HFF-Myc (cell line): ENCODE results near the gene OTUB1.

Experiments
- DNase-seq: peaks from one replicate; pipeline ENCODE4 v3.0.0-alpha.2; 2011; ENCODE audit warnings: low read depth; ENCODE audit errors: extremely low read depth
- H3K4me3 ChIP-seq: replicated peaks from 2 replicates; pipeline ENCODE4 v1.5.1; 2011; ENCODE audit warnings: low read depth, mild to moderate bottlenecking, control low read depth, low read length
- TF ChIP-seq, protein P1 (sequence below): IDR thresholded peaks from 2 replicates; pipeline ENCODE4 v1.5.1; 2012; ENCODE audit warnings: mild to moderate bottlenecking, low read depth, low read length, control low read depth; ENCODE audit errors: missing control alignments

Gene OTUB1, protein sequence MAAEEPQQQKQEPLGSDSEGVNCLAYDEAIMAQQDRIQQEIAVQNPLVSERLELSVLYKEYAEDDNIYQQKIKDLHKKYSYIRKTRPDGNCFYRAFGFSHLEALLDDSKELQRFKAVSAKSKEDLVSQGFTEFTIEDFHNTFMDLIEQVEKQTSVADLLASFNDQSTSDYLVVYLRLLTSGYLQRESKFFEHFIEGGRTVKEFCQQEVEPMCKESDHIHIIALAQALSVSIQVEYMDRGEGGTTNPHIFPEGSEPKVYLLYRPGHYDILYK

DNA sequence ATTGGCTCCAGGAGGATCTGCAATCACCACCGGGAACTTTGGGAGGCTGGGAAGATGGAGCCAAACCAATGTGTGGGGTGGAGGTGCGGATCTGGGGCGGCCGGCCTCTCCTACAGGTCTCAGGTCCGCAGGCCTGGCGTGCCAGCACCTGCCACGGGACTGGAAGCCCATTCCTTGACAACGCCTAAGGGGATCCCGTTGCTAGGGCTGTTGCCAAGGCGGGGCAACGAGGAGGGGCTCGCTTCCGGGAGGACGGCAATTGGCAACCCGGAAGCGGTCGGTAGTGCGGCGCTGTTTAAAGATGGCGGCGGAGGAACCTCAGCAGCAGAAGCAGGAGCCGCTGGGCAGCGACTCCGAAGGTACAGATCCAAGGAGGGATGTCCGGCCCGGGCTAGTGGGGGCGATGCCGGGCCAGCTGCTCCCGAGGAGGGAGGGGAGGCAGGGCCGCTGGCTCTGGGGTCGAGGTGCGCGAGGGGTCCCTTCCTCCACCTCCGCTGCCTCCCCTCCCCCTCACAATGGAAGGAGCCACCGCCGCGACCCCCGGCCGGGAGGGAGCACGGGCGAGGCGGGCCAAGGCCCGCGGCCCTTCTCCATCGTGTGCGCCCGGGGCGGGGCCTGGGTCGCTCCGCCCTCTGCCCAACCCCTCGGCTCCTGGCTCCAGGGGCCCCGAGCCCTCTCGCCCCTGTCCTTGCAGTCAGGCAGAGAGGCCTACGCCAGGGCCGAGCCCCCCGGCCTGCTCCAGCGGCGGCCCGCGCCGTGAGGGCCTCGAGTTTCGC is at the start of gene OTUB1:
Gene OTUB1 (plus strand): TSS at position 283 of the 776 bp plus-strand sequence. CDS start 19 bp downstream, at position 302.
- peak; percentile 66 for DNase-seq
- peak within 1 kb of the TSS; percentile 95 for H3K4me3 ChIP-seq
- TF ChIP-seq, protein P1, sequence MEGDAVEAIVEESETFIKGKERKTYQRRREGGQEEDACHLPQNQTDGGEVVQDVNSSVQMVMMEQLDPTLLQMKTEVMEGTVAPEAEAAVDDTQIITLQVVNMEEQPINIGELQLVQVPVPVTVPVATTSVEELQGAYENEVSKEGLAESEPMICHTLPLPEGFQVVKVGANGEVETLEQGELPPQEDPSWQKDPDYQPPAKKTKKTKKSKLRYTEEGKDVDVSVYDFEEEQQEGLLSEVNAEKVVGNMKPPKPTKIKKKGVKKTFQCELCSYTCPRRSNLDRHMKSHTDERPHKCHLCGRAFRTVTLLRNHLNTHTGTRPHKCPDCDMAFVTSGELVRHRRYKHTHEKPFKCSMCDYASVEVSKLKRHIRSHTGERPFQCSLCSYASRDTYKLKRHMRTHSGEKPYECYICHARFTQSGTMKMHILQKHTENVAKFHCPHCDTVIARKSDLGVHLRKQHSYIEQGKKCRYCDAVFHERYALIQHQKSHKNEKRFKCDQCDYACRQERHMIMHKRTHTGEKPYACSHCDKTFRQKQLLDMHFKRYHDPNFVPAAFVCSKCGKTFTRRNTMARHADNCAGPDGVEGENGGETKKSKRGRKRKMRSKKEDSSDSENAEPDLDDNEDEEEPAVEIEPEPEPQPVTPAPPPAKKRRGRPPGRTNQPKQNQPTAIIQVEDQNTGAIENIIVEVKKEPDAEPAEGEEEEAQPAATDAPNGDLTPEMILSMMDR, result no peak

DNA sequence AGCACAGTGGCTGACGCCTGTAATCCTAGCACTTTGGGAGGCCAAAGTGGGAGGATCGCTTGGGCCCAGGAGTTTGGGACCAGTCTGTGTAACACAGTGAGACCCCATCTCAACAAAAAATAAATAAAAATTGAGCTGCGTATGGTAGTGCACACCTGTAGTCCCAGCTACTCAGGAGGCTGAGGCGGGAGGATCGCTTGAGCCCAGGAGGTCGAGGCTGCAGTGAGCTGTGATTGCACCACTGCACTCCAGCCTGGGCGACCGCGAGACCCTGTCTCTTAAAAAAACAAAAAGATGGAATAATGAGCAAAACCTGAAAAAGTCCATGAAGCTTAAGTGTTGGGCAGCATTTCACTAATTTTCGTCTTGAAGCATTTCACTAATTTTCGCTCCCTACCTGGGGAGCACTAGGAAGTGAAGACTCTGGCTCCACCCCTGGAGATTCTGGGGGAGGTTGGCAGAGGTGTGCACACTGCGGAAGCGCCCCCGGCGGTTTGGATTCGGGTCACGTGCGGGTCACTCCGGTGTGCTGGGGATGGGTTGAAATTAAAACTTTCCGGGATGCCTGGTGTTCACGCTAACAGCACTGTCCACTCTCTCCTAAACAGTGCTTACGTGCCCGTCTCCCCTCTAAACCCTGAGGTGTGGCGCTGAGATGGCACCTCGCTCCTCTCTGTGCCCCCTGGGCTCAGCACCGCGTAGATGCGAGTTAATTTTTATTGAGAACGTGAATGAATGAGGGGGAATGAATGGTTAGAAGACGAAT is 48.3 kb upstream of the OTUB1 start:
- DNase-seq, result no peak

DNA sequence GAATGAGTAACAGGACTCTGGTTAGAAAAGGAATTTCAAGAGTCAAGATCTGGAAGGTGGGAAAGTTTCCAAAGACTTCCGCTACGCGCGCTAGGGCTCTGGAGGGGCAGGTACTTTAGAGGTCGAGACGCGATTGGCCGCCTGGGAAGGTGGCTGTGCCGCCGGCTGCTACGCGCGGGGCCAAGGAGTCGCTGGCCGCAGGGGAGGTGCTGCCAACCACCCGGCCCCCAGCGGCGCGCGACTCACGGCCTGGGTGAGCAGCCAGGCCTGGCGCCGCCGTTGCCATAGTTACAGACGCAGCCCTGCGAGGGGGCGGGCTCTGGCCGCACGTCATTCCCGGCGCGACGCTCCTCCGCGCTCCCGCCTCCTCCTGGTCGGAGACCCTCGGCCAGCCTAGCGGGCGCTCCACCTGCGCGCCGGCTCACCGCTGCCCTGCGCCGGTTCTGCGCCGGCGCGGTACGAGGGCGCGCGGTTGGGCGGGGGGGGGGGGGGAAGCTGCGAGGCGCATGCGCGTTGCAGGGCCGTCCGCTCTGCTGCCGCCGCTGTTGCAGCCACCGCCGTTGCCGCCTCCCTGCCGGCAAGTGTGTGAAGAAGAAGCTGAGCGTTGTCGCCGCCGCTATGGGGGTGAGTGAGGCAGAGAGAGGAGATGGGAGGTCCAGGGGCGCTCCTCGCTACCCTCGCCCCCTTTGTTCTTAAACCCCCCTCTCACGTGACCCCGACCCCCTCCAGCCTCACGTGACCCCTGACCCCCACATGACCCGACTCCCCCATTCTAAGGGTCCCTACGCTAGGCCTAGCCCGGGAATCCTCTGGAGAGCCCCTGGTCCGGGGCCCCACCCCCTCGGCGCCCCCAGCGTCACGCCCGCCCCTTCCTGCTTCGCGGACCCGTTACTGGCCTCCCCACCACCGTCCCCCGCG is 47.5 kb upstream of the OTUB1 start, which contains the start of gene NAA40:
Gene NAA40 (plus strand): TSS at position 524 of the 918 bp plus-strand sequence. CDS start 95 bp downstream, at position 619.
- peak within 1 kb of the TSS; percentile 83 for H3K4me3 ChIP-seq
- peak; percentile 75 for DNase-seq
- TF ChIP-seq, protein P1, result no peak

More for the DNA sequence above, 48.3 kb upstream of the OTUB1 start:
- H3K4me3 ChIP-seq, result peak overlapping the region; percentile 83
- TF ChIP-seq, protein P1, result no peak

DNA sequence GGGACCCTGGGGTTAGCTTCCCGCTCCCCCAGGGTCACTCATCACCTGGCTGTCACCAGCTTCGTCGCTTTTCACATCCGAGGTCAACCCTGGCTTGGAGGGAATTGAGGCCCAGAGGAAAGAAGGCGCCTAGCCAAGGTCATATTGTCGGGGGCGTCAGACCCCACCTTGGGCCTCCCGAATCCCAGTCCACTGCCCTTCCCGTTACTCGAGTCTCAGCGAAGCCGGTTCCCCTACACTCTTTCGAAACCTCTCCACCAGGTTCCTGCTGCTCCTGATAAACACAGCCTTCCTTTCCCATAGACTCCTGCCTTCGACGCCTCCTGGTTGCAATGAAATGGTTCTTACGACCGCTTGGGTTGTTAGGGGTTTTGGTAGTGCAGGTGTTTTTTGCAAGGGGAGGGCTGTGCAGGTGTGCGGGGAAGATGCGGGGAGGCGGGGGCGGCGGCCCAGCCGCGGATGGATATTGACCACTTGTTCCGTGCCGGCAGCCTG is 46.8 kb upstream of the OTUB1 start:
- peak overlapping the region; percentile 83 for H3K4me3 ChIP-seq
- DNase-seq, result no peak
- TF ChIP-seq, protein P1, result no peak

DNA sequence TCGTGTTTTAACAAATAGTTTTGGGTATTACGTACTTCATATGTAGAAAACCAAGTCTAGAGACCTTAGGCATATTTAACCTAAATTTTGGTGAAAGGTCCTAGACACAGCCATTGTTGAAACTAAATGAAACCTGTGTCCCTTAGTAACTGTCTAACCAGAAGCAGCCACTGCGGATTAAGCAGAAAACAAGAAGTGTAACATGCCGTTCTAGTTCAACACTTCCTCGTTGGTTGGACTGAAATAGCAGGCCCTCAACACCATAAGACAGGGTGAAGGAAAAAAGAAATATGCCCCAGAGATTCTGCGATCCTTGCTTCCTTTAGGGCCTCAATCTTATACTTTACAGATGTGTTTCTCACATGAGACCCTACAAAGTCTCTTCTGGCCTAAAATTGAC is 45.5 kb upstream of the OTUB1 start:
- TF ChIP-seq, protein P1, result no peak
- DNase-seq, result no peak
- no peak overlapping the region for H3K4me3 ChIP-seq
